Suprapubic skin (tissue), 3 donors: Measurements from ENCODE around the gene IGF2BP3.

Experiments
- CTCF ChIP-seq, 2 donors: fragments of 200-600 bp in 1 of 2; fragments of 450-650 bp in 1 of 2; sonication (generic) in 1 of 2; IDR thresholded peaks; one replicate each; pipeline ENCODE4 v1.5.1; 2016 to 2019; ENCODE audit warnings: antibody characterized with exemption in 2 of 2, mild to moderate bottlenecking in 1 of 2, moderate library complexity in 1 of 2
- EP300 ChIP-seq: sonication (generic); formaldehyde crosslinking; IDR thresholded peaks from one replicate; pipeline ENCODE4 v1.6.1; 2017; ENCODE audit warnings: antibody characterized with exemption
- POLR2A ChIP-seq, 2 donors: fragments of 450-650 bp; IDR thresholded peaks; one replicate each; pipeline ENCODE4 v1.6.1; 2017; ENCODE audit warnings: antibody characterized with exemption in 2 of 2, mild to moderate bottlenecking in 2 of 2, moderate library complexity in 2 of 2

DNA sequence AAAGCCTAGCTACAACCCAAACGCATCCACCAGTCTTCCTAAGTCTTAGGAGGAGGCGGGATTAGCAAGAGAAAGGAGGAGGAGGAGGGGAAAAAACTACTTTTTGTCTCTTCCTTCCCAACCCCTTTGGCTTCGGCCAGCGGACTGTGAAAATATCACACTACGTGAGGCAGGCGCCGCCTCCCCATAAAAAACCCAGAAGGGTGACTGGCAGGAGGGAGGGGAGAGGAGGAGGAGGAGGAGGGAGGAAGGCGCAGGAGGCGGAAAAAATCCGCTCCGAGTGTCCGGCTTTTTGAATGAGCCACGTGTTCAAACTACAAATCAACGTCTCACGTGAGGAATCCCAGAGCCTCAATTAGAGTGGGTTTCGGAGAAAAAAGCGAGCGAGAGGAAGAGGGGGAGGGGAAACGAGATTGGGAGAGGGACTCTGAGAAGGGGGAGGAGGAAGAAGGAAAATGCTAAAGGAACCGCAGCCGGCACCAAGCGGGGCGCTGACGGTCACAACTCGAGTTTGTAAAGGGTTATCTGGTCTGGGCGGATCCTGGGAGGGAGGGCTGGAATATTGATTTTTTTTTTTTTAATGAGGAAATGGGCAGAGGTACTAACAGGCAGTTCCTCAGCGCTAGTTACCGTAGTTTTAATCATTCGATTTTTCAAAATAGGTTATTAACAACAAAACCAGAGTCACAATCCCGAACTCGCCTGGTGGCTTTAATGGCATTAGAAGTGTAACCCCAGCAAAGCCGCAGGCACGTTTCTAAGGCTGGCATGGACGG is at the start of gene IGF2BP3:
- TF ChIP-seq CTCF (IDR thresholded peaks at IDR 0.05) (no peak), POLR2A (IDR thresholded peaks at IDR 0.05) (no peak), EP300 (no peak)
